Measurements from ENCODE around the gene KLHL21. TPM values are rescaled to one million over a fixed set of nuclear protein-coding genes. Genes with fewer than 3 reads are reported as not detected.

KLHL21 gene
- total and polyA plus RNA-seq, 10 of the 15 experiments (the other 5 are each of a cell fraction or from before 2014, with no cell fraction given), result 0.76 to 12.2 (median 5.2) TPM

- TF ChIP-seq FOS (IDR thresholded peaks at IDR 0.05; ENCODE audit: borderline replicate concordance, extremely low read depth, insufficient read length) (no peak), MEF2A (IDR thresholded peaks at IDR 0.05; ENCODE audit: insufficient read depth, low read depth, low read length) (no peak), POLR2A (IDR thresholded peaks at IDR 0.05; ENCODE audit: low read depth, low read length) (no peak), SMAD1 (IDR thresholded peaks at IDR 0.05; ENCODE audit: low read depth, partially characterized antibody) (no peak)
Measured at GRCh38 chr1:6630027-6630426, 27.4 kb upstream of the KLHL21 start (continued).

GRCh38 chr1:6628971-6629479 is 26.4 kb upstream of the KLHL21 start:
- RAD21 ChIA-PET (ENCODE audit: unreplicated experiment), result no interaction called here
- peaks cover 7 to 9% of the 10 kb centered on the region in 2 experiments; a peak in 3 of 4 replicates for H3K36me3 ChIP-seq (ENCODE audit: control insufficient read depth in 2 of 2, insufficient read depth in 2 of 2, low read length in 1 of 2)
- H3K4me3 ChIP-seq, result no peak overlapping the region
- no peak for ATAC-seq
- no peak overlapping the region for H2AFZ ChIP-seq (ENCODE audit: control insufficient read depth, low read depth, low read length)
- no peak overlapping the region for H3K4me2 ChIP-seq (ENCODE audit: control insufficient read depth, insufficient read depth)
- H3K27ac ChIP-seq (ENCODE audit: control insufficient read depth, insufficient read depth), result no peak overlapping the region
- H3K9me3 ChIP-seq (replicated peaks; ENCODE audit: control insufficient read depth, insufficient read depth, low read length), result no peaks in the 10 kb centered on the region
- peaks cover 16% of the 10 kb centered on the region for H3K4me1 ChIP-seq (ENCODE audit: control insufficient read depth, insufficient read depth, low read length)
- H3K79me2 ChIP-seq (ENCODE audit: control insufficient read depth, insufficient read depth, low read length), result peaks cover 22% of the 10 kb centered on the region
- H3K9ac ChIP-seq (ENCODE audit: control insufficient read depth, insufficient read depth, low read length), result no peak overlapping the region
- POLR2A ChIA-PET, result interaction anchor here (1.0 kb wide), 1 partner anchor 51 kb away, joined by 3 read pairs; no protein-coding TSS in a partner anchor
- BruUV-seq (replicated peaks), result no TSS peak
- SMC1A ChIA-PET (ENCODE audit: uncharacterized antibody, unreplicated experiment), result no interaction called here
- intact Hi-C loops (cut with micrococcal nuclease; ENCODE audit: unreplicated experiment) (no loop called here), in situ Hi-C loops (cut with MboI) (no loop called here)
- no peaks in the 10 kb centered on the region for H4K20me1 ChIP-seq (ENCODE audit: control insufficient read depth, insufficient read depth)
- CTCF ChIA-PET, result no interaction called here
- TF ChIP-seq RBBP5 (conservative IDR thresholded peaks at IDR 0.05) (no peak), RCOR1 (conservative IDR thresholded peaks at IDR 0.05; ENCODE audit: low read depth, low read length) (no peak), TCF12 (IDR thresholded peaks at IDR 0.05; ENCODE audit: low read depth, low read length) (no peak)
- TF ChIP-seq, protein P1, sequence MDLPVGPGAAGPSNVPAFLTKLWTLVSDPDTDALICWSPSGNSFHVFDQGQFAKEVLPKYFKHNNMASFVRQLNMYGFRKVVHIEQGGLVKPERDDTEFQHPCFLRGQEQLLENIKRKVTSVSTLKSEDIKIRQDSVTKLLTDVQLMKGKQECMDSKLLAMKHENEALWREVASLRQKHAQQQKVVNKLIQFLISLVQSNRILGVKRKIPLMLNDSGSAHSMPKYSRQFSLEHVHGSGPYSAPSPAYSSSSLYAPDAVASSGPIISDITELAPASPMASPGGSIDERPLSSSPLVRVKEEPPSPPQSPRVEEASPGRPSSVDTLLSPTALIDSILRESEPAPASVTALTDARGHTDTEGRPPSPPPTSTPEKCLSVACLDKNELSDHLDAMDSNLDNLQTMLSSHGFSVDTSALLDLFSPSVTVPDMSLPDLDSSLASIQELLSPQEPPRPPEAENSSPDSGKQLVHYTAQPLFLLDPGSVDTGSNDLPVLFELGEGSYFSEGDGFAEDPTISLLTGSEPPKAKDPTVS (IDR thresholded peaks at IDR 0.05; ENCODE audit: low read depth, low read length), result no peak
- DNase-seq (ENCODE audit: low read depth, low spot score), result no peak
- 91% methylated on average over 11 of the region's 12 CpGs for WGBS (ENCODE audit: insufficient coverage, insufficient replicate concordance, low lambda C conversion rate, missing lambda C conversion rate)
- no peaks in the 10 kb centered on the region for H3K27me3 ChIP-seq (replicated peaks in 1 of 2; ENCODE audit: control insufficient read depth in 2 of 2, insufficient read depth in 2 of 2, low read length in 1 of 2)
- FAIRE-seq, result no peak

All from GM12878 (cell line).